ENCODE measurements around the gene IGFN1.

- no peak for TF ChIP-seq CTCF (IDR thresholded peaks at IDR 0.05)
- no peak for TF ChIP-seq EP300 (IDR thresholded peaks at IDR 0.05)
- TF ChIP-seq POLR2A (IDR thresholded peaks at IDR 0.05) = no peak
- no peak for TF ChIP-seq POLR2AphosphoS5 (IDR thresholded peaks at IDR 0.05)
These were observed 32.7 kb upstream of the IGFN1 start for GRCh38 chr1:201157949-201158348.
